Loucy (cell line): Measurements from ENCODE around the gene SND1.

ENCODE experiments used
- EZH2phosphoT487 ChIP-seq: fragments of 200-600 bp; IDR thresholded peaks from 2 replicates; pipeline ENCODE4 v1.6.1; 2018; ENCODE audit warnings: antibody characterized with exemption, mild to moderate bottlenecking, moderate library complexity, borderline replicate concordance
- TF ChIP-seq, protein P1 (sequence below): fragments of 200-600 bp; sonication (generic); conservative IDR thresholded peaks from 2 replicates; pipeline ENCODE4 v1.5.1; 2014; ENCODE audit warnings: mild to moderate bottlenecking, antibody characterized with exemption, low read length

DNA sequence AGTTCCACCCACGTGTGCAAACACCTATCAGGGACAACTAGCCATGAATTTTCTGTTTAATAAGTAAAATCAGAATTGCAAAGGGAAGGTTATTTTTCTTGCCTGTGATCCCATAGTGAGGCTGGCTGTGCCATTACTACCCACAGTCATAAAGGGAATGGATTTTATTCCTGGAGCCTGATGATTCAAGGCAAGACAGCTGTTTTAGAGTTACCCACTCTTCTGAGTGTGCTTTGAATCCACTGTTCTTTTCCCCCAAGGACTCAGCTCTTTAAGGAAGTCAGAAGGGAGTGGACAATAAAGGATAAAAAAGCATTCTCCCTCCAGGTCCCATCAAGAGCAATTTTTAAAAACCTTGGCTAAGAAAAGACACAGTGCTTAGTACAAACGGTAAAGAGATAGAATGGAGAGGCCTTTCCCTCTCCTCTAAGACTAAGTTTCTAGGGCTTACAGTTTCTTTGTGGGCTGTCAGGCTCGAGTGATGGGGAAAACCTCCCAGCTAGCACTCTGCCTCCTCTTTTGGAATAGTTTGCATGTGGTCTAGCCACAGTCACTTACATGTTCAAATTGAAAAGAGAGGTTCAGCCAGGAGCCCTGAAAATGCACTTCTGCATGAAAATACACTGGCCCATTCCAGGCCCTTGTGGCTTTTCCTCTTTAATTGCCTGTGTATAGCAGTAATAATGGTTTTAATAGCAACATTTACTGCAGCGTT lies 384.4 kb downstream of the SND1 start:
- TF ChIP-seq, protein P1, sequence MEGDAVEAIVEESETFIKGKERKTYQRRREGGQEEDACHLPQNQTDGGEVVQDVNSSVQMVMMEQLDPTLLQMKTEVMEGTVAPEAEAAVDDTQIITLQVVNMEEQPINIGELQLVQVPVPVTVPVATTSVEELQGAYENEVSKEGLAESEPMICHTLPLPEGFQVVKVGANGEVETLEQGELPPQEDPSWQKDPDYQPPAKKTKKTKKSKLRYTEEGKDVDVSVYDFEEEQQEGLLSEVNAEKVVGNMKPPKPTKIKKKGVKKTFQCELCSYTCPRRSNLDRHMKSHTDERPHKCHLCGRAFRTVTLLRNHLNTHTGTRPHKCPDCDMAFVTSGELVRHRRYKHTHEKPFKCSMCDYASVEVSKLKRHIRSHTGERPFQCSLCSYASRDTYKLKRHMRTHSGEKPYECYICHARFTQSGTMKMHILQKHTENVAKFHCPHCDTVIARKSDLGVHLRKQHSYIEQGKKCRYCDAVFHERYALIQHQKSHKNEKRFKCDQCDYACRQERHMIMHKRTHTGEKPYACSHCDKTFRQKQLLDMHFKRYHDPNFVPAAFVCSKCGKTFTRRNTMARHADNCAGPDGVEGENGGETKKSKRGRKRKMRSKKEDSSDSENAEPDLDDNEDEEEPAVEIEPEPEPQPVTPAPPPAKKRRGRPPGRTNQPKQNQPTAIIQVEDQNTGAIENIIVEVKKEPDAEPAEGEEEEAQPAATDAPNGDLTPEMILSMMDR = no peak
- TF ChIP-seq EZH2phosphoT487 = no peak
